PC-3 (cell line): ENCODE results near the gene KL.

ENCODE experiments used
- EZH2 ChIP-seq: fragments of 300-600 bp; sonication (generic); IDR thresholded peaks from one replicate; pipeline ENCODE4 v1.6.1; 2017; ENCODE audit warnings: antibody characterized with exemption, mild to moderate bottlenecking, low read length; ENCODE audit not compliant: unreplicated experiment
- TF ChIP-seq, protein P1 (sequence below): fragments of 300-600 bp; sonication (generic); conservative IDR thresholded peaks from 2 replicates; pipeline ENCODE4 v1.5.1; 2017; ENCODE audit warnings: antibody characterized with exemption, low read depth, mild to moderate bottlenecking, low read length

DNA sequence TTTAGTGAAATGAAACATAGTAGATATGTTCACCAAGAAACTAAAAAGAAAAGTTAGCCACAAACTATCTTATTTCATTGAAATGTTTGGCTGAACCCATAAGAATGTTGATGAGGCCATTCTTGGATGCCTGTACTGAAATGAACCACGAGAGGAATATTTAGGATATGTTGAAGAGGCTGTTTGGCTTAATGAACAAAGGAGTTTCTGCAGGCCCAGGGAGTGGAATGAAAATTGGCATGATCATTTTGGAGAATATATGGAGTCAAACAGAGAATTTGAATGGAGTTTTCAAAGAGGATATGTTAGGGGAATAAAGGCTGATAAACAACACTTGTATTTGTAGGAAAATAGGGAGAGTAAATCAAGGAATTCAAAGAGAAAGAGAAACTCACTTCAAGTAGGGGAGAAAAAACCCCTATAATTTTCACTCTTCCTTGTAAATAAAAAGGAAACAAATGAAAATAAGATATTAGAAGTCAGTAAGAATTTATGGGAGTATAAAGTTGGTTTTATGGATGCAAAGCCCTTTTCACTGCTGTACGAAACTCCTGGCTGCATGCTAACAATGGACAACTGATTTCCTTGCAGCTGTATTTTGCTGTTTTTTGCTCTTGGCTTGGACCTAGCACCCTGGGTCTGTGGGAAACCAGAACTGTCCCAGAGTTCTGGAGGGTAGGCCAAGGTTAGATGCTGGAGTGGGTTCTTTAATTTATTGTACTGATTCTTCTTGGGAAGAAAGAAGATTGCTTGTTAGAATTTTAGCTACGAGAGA is 36.5 kb downstream of the KL start:
- TF ChIP-seq, protein P1, sequence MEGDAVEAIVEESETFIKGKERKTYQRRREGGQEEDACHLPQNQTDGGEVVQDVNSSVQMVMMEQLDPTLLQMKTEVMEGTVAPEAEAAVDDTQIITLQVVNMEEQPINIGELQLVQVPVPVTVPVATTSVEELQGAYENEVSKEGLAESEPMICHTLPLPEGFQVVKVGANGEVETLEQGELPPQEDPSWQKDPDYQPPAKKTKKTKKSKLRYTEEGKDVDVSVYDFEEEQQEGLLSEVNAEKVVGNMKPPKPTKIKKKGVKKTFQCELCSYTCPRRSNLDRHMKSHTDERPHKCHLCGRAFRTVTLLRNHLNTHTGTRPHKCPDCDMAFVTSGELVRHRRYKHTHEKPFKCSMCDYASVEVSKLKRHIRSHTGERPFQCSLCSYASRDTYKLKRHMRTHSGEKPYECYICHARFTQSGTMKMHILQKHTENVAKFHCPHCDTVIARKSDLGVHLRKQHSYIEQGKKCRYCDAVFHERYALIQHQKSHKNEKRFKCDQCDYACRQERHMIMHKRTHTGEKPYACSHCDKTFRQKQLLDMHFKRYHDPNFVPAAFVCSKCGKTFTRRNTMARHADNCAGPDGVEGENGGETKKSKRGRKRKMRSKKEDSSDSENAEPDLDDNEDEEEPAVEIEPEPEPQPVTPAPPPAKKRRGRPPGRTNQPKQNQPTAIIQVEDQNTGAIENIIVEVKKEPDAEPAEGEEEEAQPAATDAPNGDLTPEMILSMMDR = no peak
- TF ChIP-seq EZH2 = no peak
